Measurements from ENCODE around the gene PRR20E. TPM values are rescaled to one million over a fixed set of nuclear protein-coding genes. Genes with fewer than 3 reads are reported as not detected.
"Not testable (repeated sequence)": the region's sequence is repeated elsewhere in the genome, so short reads cannot be mapped to it uniquely, and the experiment has no call there.

Gene PRR20E
- total RNA-seq, 1 donor from 2014 or later = not detected

DNA sequence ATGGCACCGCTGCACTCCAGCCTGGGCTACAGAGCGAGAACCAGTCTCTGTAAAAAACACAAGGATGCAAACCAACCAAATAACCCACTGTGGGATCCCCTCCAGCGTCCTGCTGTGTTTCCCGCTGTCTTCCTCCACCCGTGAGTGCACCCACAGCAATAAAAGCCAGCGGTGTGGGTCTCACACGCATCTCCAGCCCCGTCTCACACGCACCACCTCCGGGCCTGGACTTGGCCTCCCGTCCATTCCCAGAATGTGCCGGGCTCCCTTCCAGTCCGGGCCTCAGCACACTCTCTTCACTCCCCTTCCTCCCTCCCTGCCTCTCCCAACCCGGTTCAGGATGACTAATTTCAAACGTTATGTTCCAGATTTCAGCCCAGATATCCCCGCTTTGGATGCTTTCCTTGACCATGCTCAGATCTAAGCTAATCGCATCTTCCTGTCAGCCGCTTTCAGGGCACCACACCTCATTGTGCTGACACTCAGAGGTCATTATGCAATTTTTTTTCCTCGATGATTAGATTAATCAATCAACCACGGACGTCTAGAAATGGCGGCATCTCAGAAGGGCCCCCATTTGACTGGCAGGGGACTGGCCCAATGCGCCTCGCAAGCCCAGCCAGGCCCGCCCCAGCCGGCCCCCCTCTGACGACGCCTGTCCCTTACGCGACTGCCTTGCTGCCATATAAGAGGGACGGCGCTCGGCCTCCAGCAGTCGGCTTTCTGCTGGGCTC is 26.6 kb upstream of the PRR20E start, which contains the start of gene PRR20A:
Gene PRR20A, plus strand, starts transcription at position 684 of the 734 bp plus-strand sequence. CDS start 387 bp downstream, outside the sequence.
- not testable (repeated sequence) for FAIRE-seq; H4K20me1 ChIP-seq (ENCODE audit: insufficient read depth, low read length); H3K27me3 ChIP-seq (ENCODE audit: insufficient read depth, low read length); H3K36me3 Mint-ChIP-seq (ENCODE audit: low read depth, unreplicated experiment); H3K79me2 ChIP-seq (ENCODE audit: insufficient read depth, low read length); H3K4me2 ChIP-seq (ENCODE audit: low read length); H3K27me3 Mint-ChIP-seq (ENCODE audit: low read depth, unreplicated experiment); H3K4me3 ChIP-seq (ENCODE audit: insufficient read depth, low read depth, low read length); H3K27ac ChIP-seq (ENCODE audit: low read depth, low read length); H2AFZ ChIP-seq (ENCODE audit: low read depth, low read length); DNase-seq (ENCODE audit: low read depth); H3K9me3 Mint-ChIP-seq (ENCODE audit: unreplicated experiment); H3K4me1 Mint-ChIP-seq (ENCODE audit: low read depth, unreplicated experiment); H3K4me1 ChIP-seq (ENCODE audit: insufficient read depth, low read length); H3K4me3 Mint-ChIP-seq (ENCODE audit: unreplicated experiment); H3K9ac ChIP-seq (ENCODE audit: low read length); H3K36me3 ChIP-seq (ENCODE audit: insufficient read depth, low read length); H3K27ac Mint-ChIP-seq (ENCODE audit: unreplicated experiment); H3K9me3 ChIP-seq (ENCODE audit: insufficient read depth, low read depth, low read length)

DNA sequence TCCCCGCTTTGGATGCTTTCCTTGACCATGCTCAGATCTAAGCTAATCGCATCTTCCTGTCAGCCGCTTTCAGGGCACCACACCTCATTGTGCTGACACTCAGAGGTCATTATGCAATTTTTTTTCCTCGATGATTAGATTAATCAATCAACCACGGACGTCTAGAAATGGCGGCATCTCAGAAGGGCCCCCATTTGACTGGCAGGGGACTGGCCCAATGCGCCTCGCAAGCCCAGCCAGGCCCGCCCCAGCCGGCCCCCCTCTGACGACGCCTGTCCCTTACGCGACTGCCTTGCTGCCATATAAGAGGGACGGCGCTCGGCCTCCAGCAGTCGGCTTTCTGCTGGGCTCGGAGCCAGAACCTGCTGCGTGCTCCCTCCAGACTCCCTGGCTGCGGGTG is 19.8 kb upstream of the PRR20E start, which contains the start of gene PRR20B:
Gene PRR20B, plus strand, starts transcription at position 301 of the 400 bp plus-strand sequence. CDS start 387 bp downstream, outside the sequence.
- FAIRE-seq; H3K27ac Mint-ChIP-seq (ENCODE audit: unreplicated experiment): not testable (repeated sequence)

DNA sequence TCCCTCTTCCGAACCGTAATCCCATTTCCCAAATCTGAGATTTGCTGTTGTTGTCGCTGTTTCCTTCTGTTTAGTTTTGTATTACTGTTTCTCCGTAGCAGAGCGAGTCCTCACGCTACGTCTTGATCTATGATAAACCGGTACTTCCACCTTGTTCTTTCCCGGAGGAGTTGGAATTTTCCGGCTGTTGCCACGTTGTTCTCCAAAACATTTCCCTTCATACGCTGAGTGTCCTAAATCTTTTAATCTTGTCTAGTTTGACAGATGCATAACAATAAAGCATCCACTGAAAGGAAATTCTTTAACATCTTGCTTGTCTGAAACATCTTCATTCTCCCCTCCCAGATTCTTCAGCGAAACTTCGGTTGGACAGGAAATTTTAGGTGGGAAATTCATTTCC is 18.9 kb upstream of the PRR20E start:
- not testable (repeated sequence) for H3K27me3 Mint-ChIP-seq (ENCODE audit: low read depth, unreplicated experiment); H3K9me3 ChIP-seq (ENCODE audit: insufficient read depth, low read depth, low read length); H3K9me3 Mint-ChIP-seq (ENCODE audit: unreplicated experiment); H2AFZ ChIP-seq (ENCODE audit: low read depth, low read length); H3K4me3 Mint-ChIP-seq (ENCODE audit: unreplicated experiment); DNase-seq (ENCODE audit: low read depth); H3K9ac ChIP-seq (ENCODE audit: low read length); H3K27ac Mint-ChIP-seq (ENCODE audit: unreplicated experiment); H3K4me1 Mint-ChIP-seq (ENCODE audit: low read depth, unreplicated experiment); H3K79me2 ChIP-seq (ENCODE audit: insufficient read depth, low read length); H4K20me1 ChIP-seq (ENCODE audit: insufficient read depth, low read length); H3K27ac ChIP-seq (ENCODE audit: low read depth, low read length); H3K36me3 ChIP-seq (ENCODE audit: insufficient read depth, low read length); H3K36me3 Mint-ChIP-seq (ENCODE audit: low read depth, unreplicated experiment); FAIRE-seq; H3K4me1 ChIP-seq (ENCODE audit: insufficient read depth, low read length); H3K4me3 ChIP-seq (ENCODE audit: insufficient read depth, low read depth, low read length); H3K27me3 ChIP-seq (ENCODE audit: insufficient read depth, low read length); H3K4me2 ChIP-seq (ENCODE audit: low read length)

More for the DNA sequence above, 19.8 kb upstream of the PRR20E start, which contains the start of gene PRR20B:
- H3K4me3 ChIP-seq (ENCODE audit: insufficient read depth, low read depth, low read length); H4K20me1 ChIP-seq (ENCODE audit: insufficient read depth, low read length); H3K4me3 Mint-ChIP-seq (ENCODE audit: unreplicated experiment); H3K9me3 ChIP-seq (ENCODE audit: insufficient read depth, low read depth, low read length); H3K4me1 ChIP-seq (ENCODE audit: insufficient read depth, low read length); H3K27me3 Mint-ChIP-seq (ENCODE audit: low read depth, unreplicated experiment); H2AFZ ChIP-seq (ENCODE audit: low read depth, low read length); H3K36me3 ChIP-seq (ENCODE audit: insufficient read depth, low read length); H3K4me1 Mint-ChIP-seq (ENCODE audit: low read depth, unreplicated experiment); H3K9me3 Mint-ChIP-seq (ENCODE audit: unreplicated experiment); H3K36me3 Mint-ChIP-seq (ENCODE audit: low read depth, unreplicated experiment); H3K79me2 ChIP-seq (ENCODE audit: insufficient read depth, low read length); H3K4me2 ChIP-seq (ENCODE audit: low read length); DNase-seq (ENCODE audit: low read depth); H3K27me3 ChIP-seq (ENCODE audit: insufficient read depth, low read length); H3K9ac ChIP-seq (ENCODE audit: low read length); H3K27ac ChIP-seq (ENCODE audit: low read depth, low read length): not testable (repeated sequence)

DNA sequence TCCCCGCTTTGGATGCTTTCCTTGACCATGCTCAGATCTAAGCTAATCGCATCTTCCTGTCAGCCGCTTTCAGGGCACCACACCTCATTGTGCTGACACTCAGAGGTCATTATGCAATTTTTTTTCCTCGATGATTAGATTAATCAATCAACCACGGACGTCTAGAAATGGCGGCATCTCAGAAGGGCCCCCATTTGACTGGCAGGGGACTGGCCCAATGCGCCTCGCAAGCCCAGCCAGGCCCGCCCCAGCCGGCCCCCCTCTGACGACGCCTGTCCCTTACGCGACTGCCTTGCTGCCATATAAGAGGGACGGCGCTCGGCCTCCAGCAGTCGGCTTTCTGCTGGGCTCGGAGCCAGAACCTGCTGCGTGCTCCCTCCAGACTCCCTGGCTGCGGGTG is 13.2 kb upstream of the PRR20E start, which contains the start of gene PRR20C:
Gene PRR20C, plus strand, starts transcription at position 301 of the 400 bp plus-strand sequence. CDS start 387 bp downstream, outside the sequence.
- not testable (repeated sequence) for H3K27me3 Mint-ChIP-seq (ENCODE audit: low read depth, unreplicated experiment); H3K36me3 ChIP-seq (ENCODE audit: insufficient read depth, low read length); H3K4me3 Mint-ChIP-seq (ENCODE audit: unreplicated experiment); H3K27ac Mint-ChIP-seq (ENCODE audit: unreplicated experiment); H2AFZ ChIP-seq (ENCODE audit: low read depth, low read length); FAIRE-seq; H3K27ac ChIP-seq (ENCODE audit: low read depth, low read length); H3K4me1 ChIP-seq (ENCODE audit: insufficient read depth, low read length); H3K4me2 ChIP-seq (ENCODE audit: low read length); H3K4me1 Mint-ChIP-seq (ENCODE audit: low read depth, unreplicated experiment); H3K9ac ChIP-seq (ENCODE audit: low read length); H4K20me1 ChIP-seq (ENCODE audit: insufficient read depth, low read length); H3K27me3 ChIP-seq (ENCODE audit: insufficient read depth, low read length); H3K9me3 ChIP-seq (ENCODE audit: insufficient read depth, low read depth, low read length); H3K79me2 ChIP-seq (ENCODE audit: insufficient read depth, low read length); H3K4me3 ChIP-seq (ENCODE audit: insufficient read depth, low read depth, low read length); DNase-seq (ENCODE audit: low read depth); H3K9me3 Mint-ChIP-seq (ENCODE audit: unreplicated experiment); H3K36me3 Mint-ChIP-seq (ENCODE audit: low read depth, unreplicated experiment)

GRCh38 chr13:57160332-57160731 is 6.7 kb upstream of the PRR20E start, which contains the start of gene PRR20D:
Gene PRR20D, plus strand, starts transcription at chr13:57160632. Its CDS starts 387 bp downstream, at chr13:57161019.
- not testable (repeated sequence) for H3K79me2 ChIP-seq (ENCODE audit: insufficient read depth, low read length); FAIRE-seq; H3K36me3 ChIP-seq (ENCODE audit: insufficient read depth, low read length); H3K4me3 ChIP-seq (ENCODE audit: insufficient read depth, low read depth, low read length); H3K27ac ChIP-seq (ENCODE audit: low read depth, low read length); DNase-seq (ENCODE audit: low read depth); H4K20me1 ChIP-seq (ENCODE audit: insufficient read depth, low read length); H3K4me3 Mint-ChIP-seq (ENCODE audit: unreplicated experiment); H3K4me1 ChIP-seq (ENCODE audit: insufficient read depth, low read length); H3K4me1 Mint-ChIP-seq (ENCODE audit: low read depth, unreplicated experiment); H2AFZ ChIP-seq (ENCODE audit: low read depth, low read length); H3K36me3 Mint-ChIP-seq (ENCODE audit: low read depth, unreplicated experiment); H3K27ac Mint-ChIP-seq (ENCODE audit: unreplicated experiment); H3K9me3 ChIP-seq (ENCODE audit: insufficient read depth, low read depth, low read length); H3K4me2 ChIP-seq (ENCODE audit: low read length); H3K27me3 ChIP-seq (ENCODE audit: insufficient read depth, low read length); H3K9ac ChIP-seq (ENCODE audit: low read length); H3K9me3 Mint-ChIP-seq (ENCODE audit: unreplicated experiment); H3K27me3 Mint-ChIP-seq (ENCODE audit: low read depth, unreplicated experiment)
